ENCODE results near the gene IFNB1.

Gene IFNB1

DNA sequence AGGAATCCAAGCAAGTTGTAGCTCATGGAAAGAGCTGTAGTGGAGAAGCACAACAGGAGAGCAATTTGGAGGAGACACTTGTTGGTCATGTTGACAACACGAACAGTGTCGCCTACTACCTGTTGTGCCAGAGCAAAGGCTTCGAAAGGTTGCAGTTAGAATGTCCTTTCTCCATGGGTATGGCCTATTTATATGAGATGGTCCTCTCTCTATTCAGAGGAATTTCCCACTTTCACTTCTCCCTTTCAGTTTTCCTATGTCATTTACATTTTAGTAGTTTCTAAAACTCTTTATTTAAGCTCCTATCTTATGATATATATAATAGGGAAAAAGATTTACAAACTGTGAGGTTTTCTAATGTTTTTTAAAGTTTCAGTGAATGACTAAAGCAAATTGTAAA, at the start of gene IFNB1:
TSS of gene IFNB1 (minus strand) at position 162 of the 400 bp plus-strand sequence. CDS start at position 89, 73 bp downstream.
- DNase-seq (ENCODE audit: low read depth in 3 of 3, low spot score in 1 of 3) = no peak

DNA sequence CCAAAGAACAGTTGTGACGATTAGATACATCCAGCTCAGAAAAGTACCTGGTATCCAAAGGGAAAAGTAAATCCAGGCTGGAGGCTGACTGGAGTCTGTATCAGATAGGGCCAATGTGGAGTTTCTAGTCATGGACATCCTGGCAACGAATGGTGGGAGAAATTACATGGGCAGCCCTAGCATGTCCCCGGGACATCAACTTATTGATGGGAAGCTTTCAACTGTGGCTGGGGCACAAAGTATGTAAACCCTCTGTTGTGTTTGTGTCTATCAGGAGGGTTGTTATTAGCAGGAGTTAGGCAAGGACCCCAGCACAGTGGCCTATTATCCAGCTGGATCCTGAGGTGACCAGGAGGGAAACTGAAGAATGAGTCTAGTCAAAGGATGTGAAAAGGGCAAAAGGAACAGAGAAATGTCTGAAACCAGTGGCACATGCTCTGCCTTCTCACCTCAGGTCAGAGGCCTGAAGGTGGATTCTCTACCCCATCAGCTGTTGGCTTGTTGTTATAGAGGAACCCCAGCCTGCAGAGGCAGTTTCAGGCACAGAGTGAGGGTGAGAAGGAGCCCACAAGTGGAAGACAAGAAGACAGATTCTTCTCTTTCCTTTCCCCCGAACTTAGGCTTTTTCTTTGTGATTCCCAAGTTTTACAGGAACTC, 44.0 kb upstream of the IFNB1 start:
- DNase-seq (ENCODE audit: low read depth in 3 of 3, low spot score in 1 of 3) = no peak

- no peak for DNase-seq (ENCODE audit: low read depth in 3 of 3, low spot score in 1 of 3)
These were observed 43.3 kb upstream of the IFNB1 start for GRCh38 chr9:21121079-21121478.

DNA sequence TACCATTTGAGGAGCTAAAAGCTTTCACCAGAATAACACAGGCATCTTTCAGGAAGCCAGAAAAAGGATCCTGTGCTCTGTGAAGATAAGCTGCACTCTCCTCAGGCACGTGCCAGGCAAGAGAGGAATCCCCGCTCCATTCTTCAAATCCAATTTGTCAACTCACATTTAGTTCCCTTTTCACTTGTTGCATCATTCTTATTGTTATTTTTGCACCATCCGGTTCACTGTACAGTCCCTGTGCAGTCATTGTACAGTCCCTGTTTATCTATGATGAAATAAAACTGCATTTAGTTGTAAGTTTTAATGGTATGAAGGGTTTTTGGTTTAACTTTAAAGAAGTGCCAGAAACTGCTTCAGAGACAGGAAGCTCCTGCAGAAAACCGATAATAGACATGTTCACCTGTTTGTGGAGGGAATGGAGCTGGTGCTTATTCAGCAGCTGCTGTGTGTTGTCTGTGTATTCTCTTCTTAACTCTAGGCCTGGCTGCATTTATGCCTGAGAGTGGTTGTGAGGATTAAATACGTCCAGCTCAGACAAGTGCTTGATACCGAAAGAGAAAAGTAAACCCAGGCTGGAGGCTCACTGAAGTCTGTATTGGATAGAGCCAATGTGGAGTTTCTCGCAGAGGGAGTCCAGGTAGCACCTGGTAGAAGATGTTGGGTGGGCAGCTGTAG, 41.5 kb upstream of the IFNB1 start:
- no peak for DNase-seq (ENCODE audit: low read depth in 3 of 3, low spot score in 1 of 3)

DNA sequence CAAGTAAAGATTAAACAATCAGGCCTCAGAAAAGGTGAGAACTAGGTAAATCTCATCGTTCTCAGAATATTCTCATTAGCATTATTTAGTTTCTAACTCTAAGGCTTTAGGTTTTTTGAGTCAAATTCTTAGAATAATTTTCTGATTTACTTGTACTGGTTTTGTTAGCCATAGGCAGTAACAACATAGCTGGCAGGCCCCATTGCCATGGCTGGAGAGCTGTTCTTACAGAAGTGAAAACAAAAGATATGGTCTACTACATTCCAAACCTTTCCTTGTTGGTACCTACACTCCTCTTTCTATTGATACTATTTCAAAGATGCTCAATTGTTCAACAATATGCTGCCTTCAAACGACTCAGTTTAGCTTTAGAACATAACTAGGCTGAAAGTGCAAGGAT, 36.6 kb upstream of the IFNB1 start:
- no peak for DNase-seq (ENCODE audit: low read depth in 3 of 3, low spot score in 1 of 3)

DNA sequence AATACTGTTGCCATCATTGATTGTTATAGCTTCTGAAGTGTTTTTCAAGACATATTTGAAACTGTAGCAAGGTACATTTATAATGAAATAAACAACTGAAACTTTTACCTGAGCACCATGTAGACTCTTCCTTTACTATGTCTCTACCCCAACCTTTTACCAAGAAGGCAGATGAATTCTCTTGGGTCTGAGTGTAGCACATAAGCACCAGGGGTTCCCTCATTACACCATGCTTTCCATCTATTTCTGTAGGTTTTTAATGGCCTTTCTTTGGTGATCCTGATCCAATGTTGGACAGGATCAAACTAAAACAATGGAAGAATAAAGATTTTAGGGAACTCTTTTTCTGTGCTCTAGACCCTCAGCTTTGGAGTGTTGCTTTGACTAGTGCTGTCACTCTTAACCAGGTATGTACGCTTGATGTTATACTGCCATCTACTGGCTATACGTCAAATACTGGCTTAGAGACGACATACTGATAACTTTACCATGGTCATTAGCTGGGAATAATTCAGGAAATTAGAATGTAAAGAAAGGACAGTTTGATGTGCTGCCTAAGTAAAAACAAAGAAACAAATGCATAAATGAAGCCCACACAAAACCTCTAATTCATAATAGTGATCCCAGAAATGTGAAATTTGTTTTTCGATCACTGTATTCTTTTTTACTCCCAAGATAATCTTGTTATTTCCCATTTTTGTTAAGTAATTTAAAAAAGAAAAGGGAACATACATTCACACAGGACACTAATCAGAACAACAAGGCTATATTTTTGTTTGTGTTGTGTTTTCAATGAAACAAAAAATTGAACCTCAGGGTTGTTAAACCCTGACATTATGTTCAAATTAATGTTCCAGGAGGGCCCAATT, 33.2 kb upstream of the IFNB1 start:
- DNase-seq (ENCODE audit: low read depth in 3 of 3, low spot score in 1 of 3) = no peak

DNA sequence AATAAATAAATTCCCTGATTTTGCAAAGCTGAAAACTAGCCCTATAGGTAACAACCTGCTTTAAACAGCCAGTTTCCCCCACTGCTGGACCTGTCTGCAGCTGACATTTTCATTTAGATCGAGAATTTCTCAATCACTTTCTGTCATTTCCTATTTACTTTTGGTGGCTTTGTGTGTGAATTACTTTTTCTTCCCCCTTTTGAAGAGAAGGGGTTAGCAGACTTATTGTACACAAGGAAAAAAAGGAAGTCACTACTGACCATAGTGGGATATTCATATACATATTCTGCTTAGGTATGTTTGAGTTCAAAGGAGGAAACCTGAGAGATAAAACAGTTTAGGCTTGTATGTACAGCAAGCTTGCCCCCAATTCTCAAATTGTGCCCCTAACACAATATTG, 27.0 kb upstream of the IFNB1 start:
- DNase-seq (ENCODE audit: low read depth in 3 of 3, low spot score in 1 of 3) = no peak

DNA sequence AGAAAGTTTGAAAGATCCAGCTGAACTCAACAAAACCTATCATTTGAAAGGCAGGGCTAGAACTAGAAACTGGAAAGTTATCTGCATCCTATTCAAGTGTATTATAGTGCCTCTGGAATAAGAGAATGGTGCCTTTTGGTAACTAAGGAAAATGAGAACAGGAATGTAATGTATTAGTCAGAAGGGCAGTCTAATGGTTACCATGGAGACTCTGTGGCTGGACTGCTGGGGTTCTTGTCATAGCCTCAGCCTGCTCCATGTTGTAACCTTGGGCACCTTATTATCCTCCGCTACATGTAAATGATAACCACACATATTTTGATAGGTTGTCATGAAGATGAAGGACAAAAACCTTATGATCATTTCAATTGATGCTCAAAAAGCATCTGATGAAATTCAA, 24.6 kb upstream of the IFNB1 start:
- DNase-seq (ENCODE audit: low read depth in 3 of 3, low spot score in 1 of 3) = no peak

GRCh38 chr9:21097817-21098216, 20.1 kb upstream of the IFNB1 start:
- no peak for DNase-seq (ENCODE audit: low read depth in 3 of 3, low spot score in 1 of 3)

DNA sequence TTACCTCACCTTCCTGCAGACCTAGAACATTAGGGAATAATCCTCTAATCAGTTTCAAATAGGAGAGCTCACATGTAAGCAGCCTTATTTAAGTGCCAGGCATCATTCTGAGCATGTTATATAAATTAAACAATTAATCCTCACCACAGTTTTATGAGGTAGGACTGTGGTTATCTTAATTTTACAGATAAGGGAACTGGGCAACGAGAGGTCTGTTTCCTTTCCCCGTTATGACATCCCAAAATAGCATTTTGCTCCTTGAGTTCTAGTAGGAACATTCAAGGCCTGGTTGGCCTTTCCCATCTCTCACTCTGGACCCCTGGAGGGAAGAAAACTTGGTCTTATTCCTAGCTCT, 19.1 kb upstream of the IFNB1 start:
- DNase-seq (ENCODE audit: low read depth in 3 of 3, low spot score in 1 of 3) = no peak

- no peak for DNase-seq (ENCODE audit: low read depth in 3 of 3, low spot score in 1 of 3)
These were observed 18.6 kb upstream of the IFNB1 start for GRCh38 chr9:21096172-21096900.

DNA sequence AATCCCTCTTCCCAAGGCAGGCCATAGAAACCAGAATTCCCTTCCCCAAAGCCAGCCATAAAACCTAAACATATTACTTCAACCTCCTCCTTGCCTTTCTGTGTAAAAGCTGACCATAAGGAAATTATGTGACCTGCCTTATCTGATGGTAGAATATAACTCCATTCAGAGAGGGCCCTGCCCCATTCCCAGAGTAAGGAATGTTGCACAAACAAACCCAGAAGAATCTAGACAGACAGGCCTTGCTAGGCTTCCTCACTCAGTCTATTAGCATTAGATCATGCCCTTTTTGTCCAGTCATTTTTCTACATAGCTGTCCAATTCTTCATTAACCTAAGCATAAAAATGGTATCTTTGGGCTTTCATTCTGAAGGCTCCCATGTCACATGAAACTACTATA, 17.8 kb upstream of the IFNB1 start:
- DNase-seq (ENCODE audit: low read depth in 3 of 3, low spot score in 1 of 3) = no peak

DNA sequence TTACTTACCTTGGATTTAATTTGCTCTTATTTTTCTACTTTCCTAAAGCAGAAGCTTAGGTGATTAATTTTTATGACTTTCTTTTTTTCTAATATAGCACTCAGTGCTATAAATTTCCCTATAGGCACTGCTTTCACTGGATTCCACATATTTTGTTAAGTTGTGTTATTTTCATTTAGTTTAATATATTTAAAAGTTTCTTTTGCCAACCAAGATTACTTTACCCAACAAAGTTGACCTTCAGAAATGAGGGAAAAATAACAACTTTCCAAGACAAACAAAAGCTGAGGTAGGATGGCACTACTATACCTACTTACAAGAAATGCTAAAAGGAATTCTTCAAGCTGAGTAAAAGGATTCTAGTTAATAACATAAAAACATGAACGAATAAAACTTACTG, 8.8 kb upstream of the IFNB1 start:
- no peak for DNase-seq (ENCODE audit: low read depth in 3 of 3, low spot score in 1 of 3)

DNA sequence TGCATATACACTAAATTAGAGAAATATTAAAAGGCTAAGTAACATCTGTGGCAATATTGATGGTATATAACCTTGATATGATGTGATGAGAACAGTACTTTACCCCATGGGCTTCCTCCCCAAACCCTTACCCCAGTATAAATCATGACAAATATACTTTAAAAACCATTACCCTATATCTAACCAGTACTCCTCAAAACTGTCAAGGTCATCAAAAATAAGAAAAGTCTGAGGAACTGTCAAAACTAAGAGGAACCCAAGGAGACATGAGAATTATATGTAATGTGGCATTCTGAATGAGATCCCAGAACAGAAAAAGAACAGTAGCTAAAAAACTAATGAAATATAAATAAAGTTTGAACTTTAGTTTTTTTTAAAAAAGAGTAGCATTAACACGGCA, 7.3 kb upstream of the IFNB1 start:
- no peak for DNase-seq (ENCODE audit: low read depth in 3 of 3, low spot score in 1 of 3)

- no peak for DNase-seq (ENCODE audit: low read depth in 3 of 3, low spot score in 1 of 3)
These were observed 6.6 kb upstream of the IFNB1 start for GRCh38 chr9:21084242-21084850.

DNA sequence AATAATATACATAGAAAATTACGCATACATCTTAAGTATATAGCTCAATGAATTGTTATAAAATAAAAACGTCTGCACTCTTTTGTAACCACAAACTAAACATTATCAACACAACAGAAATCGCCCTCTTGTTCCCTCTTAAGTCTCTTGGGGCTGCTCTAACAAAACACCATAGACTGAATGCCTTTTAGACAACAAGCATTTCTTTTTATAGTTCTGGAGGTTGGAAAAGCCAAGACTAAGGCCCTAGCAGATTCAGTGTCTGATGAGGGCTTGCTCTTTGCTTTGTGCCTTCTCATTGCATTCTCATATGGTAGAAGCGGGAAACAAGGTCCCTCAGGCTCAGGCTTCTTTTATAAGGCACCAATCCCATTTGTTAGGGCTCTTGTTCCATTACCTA, 4.9 kb upstream of the IFNB1 start:
- no peak for DNase-seq (ENCODE audit: low read depth in 3 of 3, low spot score in 1 of 3)

DNA sequence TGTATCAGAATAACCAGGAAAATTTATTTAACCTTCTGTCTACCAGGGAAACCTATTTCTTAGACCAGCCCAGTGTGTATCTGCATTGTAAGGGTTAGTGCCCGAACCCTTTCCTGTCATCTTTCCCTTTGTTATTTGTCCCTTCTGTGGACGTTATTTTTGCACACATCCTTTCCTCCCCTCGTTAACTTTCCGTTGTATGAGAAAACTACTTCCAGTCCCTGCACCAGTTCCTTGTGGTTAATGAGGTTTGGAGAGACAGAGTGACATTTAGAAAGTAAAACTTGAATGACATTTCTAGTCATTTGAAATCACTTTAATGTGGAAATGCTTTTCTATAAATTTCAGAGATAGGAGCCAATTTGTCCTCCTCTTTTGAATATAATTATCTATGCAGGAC, 4.3 kb upstream of the IFNB1 start:
- no peak for DNase-seq (ENCODE audit: low read depth in 3 of 3, low spot score in 1 of 3)

GRCh38 chr9:21081451-21081850, 3.7 kb upstream of the IFNB1 start:
- DNase-seq (ENCODE audit: low read depth in 3 of 3, low spot score in 1 of 3) = no peak

GRCh38 chr9:21080793-21081192, 3.1 kb upstream of the IFNB1 start:
- DNase-seq (ENCODE audit: low read depth in 3 of 3, low spot score in 1 of 3) = no peak

GRCh38 chr9:21078702-21079101, 960 bp upstream of the IFNB1 start:
- no peak for DNase-seq (ENCODE audit: low read depth in 3 of 3, low spot score in 1 of 3)

DNA sequence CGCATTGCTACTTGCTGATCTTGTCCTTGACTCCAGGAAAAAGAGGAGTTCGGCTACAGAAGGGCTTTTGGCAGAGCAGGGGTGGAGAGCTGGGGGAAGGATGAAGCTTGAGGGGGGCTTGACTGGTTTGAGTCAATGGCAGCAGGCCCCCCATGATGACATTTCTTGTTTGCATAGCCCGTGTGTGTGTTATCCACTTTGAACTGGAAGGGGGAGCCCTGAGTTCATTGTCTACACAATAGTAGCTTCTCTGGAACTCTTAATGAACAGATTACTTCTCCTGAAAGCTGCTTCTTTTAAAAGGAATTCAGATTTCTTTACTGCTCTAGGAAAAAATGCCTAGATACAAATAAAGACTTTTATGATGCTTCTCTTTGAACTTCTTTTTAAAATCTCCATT, 2.3 kb downstream of the IFNB1 start:
- DNase-seq (ENCODE audit: low read depth in 3 of 3, low spot score in 1 of 3) = no peak

All from stimulated activated CD4-positive, alpha-beta T cell treated with anti-CD3 and anti-CD28 coated beads, TNF-alpha, amount 100 ng/mL, for 1 hour (primary cell).